Prostate gland (tissue), 2 donors: Measurements from ENCODE around the gene RAD51B.

Experiments used
- POLR2A ChIP-seq: fragments of 450-650 bp; IDR thresholded peaks from one replicate; pipeline ENCODE4 v1.6.1; 2016; ENCODE audit warnings: antibody characterized with exemption, mild to moderate bottlenecking
- POLR2AphosphoS5 ChIP-seq: sonication (generic); formaldehyde crosslinking; IDR thresholded peaks from one replicate; pipeline ENCODE4 v1.6.1; 2017; ENCODE audit warnings: antibody characterized with exemption
- TF ChIP-seq, protein P1 (sequence below), 4 experiments: fragments of 200-600 bp in 2 of 4; fragments of 450-650 bp in 2 of 4; sonication (generic) in 2 of 4; IDR thresholded peaks; 1 replicate in 3 of 4; 2 replicates in 1 of 4; pipeline ENCODE4 v1.5.1; 2016 to 2019; ENCODE audit warnings: antibody characterized with exemption in 4 of 4, mild to moderate bottlenecking in 2 of 4, moderate library complexity in 2 of 4

DNA sequence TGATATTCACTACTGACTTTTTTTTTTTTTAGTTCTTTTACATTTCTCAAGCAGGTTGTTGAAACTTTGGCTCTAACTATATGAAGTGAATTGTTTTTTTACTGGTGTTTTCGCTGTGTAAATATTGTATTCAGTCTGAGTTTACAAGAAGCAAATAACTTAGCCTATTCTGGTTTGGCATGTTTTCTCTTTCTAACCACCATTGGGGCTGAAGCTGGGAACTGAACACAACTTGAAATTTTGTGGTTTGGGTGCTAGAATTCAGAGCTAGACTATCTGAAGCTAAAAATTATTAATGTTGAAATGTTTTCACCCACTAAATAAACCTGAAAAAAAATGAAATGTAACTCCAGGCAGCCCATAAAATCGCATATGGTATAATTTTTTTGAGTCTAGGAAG is 37.2 kb downstream of the RAD51B start:
- TF ChIP-seq POLR2A, result no peak
- TF ChIP-seq, protein P1, sequence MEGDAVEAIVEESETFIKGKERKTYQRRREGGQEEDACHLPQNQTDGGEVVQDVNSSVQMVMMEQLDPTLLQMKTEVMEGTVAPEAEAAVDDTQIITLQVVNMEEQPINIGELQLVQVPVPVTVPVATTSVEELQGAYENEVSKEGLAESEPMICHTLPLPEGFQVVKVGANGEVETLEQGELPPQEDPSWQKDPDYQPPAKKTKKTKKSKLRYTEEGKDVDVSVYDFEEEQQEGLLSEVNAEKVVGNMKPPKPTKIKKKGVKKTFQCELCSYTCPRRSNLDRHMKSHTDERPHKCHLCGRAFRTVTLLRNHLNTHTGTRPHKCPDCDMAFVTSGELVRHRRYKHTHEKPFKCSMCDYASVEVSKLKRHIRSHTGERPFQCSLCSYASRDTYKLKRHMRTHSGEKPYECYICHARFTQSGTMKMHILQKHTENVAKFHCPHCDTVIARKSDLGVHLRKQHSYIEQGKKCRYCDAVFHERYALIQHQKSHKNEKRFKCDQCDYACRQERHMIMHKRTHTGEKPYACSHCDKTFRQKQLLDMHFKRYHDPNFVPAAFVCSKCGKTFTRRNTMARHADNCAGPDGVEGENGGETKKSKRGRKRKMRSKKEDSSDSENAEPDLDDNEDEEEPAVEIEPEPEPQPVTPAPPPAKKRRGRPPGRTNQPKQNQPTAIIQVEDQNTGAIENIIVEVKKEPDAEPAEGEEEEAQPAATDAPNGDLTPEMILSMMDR (IDR thresholded peaks at IDR 0.05), result no peak
- TF ChIP-seq POLR2AphosphoS5, result peak; percentile 61
